Neural progenitor cell (in vitro differentiated cells): ENCODE measurements around the gene TBC1D4.

Experiments
- EZH2 ChIP-seq: fragments of 200-600 bp; sonication (generic); IDR thresholded peaks from 2 replicates; pipeline ENCODE4 v1.6.1; 2017; ENCODE audit warnings: antibody characterized with exemption, mild to moderate bottlenecking, moderate library complexity
- EZH2phosphoT487 ChIP-seq: fragments of 200-600 bp; sonication (generic); IDR thresholded peaks from 2 replicates; pipeline ENCODE4 v1.6.1; 2017; ENCODE audit warnings: antibody characterized with exemption
- TF ChIP-seq, protein P1 (sequence below): fragments of 200-600 bp; sonication (generic); IDR thresholded peaks from 2 replicates; pipeline ENCODE4 v1.5.1; 2017; ENCODE audit warnings: antibody characterized with exemption, mild to moderate bottlenecking

DNA sequence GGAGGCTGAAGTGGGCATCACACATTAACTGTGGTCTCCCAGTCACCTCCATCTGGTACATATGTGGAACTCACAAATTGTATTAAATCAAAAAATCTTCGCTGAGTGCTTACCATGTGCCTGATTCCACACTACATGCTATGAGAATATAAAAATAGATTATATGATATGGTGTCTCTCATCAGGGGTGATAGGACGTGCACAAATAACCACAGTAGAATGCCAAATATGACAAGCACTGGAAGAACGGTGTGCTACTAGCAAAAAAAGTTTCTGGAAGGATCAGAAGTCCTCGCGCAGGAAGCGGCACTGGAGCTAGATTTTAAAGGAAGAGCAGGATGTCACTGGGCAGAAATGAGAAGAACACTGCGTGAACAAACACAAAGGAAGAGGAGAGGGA, 62.3 kb downstream of the TBC1D4 start:
- TF ChIP-seq, protein P1, sequence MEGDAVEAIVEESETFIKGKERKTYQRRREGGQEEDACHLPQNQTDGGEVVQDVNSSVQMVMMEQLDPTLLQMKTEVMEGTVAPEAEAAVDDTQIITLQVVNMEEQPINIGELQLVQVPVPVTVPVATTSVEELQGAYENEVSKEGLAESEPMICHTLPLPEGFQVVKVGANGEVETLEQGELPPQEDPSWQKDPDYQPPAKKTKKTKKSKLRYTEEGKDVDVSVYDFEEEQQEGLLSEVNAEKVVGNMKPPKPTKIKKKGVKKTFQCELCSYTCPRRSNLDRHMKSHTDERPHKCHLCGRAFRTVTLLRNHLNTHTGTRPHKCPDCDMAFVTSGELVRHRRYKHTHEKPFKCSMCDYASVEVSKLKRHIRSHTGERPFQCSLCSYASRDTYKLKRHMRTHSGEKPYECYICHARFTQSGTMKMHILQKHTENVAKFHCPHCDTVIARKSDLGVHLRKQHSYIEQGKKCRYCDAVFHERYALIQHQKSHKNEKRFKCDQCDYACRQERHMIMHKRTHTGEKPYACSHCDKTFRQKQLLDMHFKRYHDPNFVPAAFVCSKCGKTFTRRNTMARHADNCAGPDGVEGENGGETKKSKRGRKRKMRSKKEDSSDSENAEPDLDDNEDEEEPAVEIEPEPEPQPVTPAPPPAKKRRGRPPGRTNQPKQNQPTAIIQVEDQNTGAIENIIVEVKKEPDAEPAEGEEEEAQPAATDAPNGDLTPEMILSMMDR, result no peak
- TF ChIP-seq EZH2 (no peak), EZH2phosphoT487 (no peak)
